A549 (cell line): Measurements from ENCODE around the gene ATF4. TPM values are rescaled to one million over a fixed set of nuclear protein-coding genes. Genes with fewer than 3 reads are reported as not detected.

Source experiments
- ATAC-seq, 2 experiments: fragments of 200-7000 bp in 1 of 2; fragments of >200 bp in 1 of 2; cut with Nextera tagmentation in 1 of 2; cut with Tn5 transposase in 1 of 2; 3 replicates each; pipeline versions ENCODE4 v1.8.0 to v1.9.1; 2018 to 2020; ENCODE audit warnings: mild to moderate bottlenecking in 1 of 2, moderate library complexity in 1 of 2
- CTCF ChIA-PET: fragments of 300-600 bp; sonication (Branson Sonifier 250); formaldehyde crosslinking; extraction: SDS; loops from one replicate; lab custom pipeline; 2021; ENCODE audit warnings: antibody characterized with exemption, inconsistent platforms; lab: Yijun Ruan, JAX
- POLR2A ChIA-PET: fragments of 350-600 bp; formaldehyde crosslinking; extraction: SDS; loops from one replicate; lab custom pipeline; 2021; ENCODE audit warnings: antibody characterized with exemption, inconsistent platforms; lab: Yijun Ruan, JAX
- DNase-seq, 2 experiments: peaks; one replicate each; pipeline versions ENCODE4 v3.0.0 to v3.0.0-alpha.2; 2011 to 2016; ENCODE audit warnings: low read depth in 1 of 2, low spot score in 1 of 2
- FAIRE-seq: peaks from 2 replicates; lab custom pipeline; 2011; peaks lifted over from hg19 to GRCh38; lab: Jason Lieb, UNC
- H3K27ac ChIP-seq, 2 experiments: fragments of >200 bp; sonication (Bioruptor Twin); formaldehyde crosslinking; 3 replicates each; pipeline ENCODE4 v1.5.1; 2016 to 2017
- H3K4me1 ChIP-seq: fragments of >200 bp; sonication (Bioruptor Twin); formaldehyde crosslinking; 3 replicates; pipeline ENCODE4 v1.6.1; 2016
- H3K4me2 ChIP-seq: fragments of >200 bp; sonication (Bioruptor Twin); formaldehyde crosslinking; 3 replicates; pipeline ENCODE4 v1.6.1; 2016
- H3K4me3 ChIP-seq: fragments of >200 bp; sonication (Bioruptor Twin); formaldehyde crosslinking; 3 replicates; pipeline ENCODE4 v1.5.1; 2016
- H3K9me3 ChIP-seq: fragments of >200 bp; sonication (Bioruptor Twin); formaldehyde crosslinking; 3 replicates; pipeline ENCODE4 v1.6.1; 2016
- BCL3 ChIP-seq: fragments of >200 bp; sonication (Bioruptor Twin); formaldehyde crosslinking; IDR thresholded peaks from 3 replicates; pipeline ENCODE4 v1.6.1; 2016
- CHD2 ChIP-seq: fragments of 150-350 bp; IDR thresholded peaks from 2 replicates; pipeline ENCODE4 v1.6.1; 2014; ENCODE audit warnings: low read length; ENCODE audit not compliant: partially characterized antibody
- CHD4 ChIP-seq: fragments of 200-600 bp; sonication (generic); IDR thresholded peaks from 2 replicates; pipeline ENCODE4 v1.6.1; 2016; ENCODE audit warnings: antibody characterized with exemption, mild to moderate bottlenecking, borderline replicate concordance
- CTCF ChIP-seq: fragments of >200 bp; sonication (Bioruptor Twin); formaldehyde crosslinking; IDR thresholded peaks from 3 replicates; pipeline ENCODE4 v1.5.1; 2016
- E2F6 ChIP-seq: IDR thresholded peaks from 2 replicates; pipeline ENCODE4 v1.6.1; 2012; ENCODE audit warnings: low read depth, borderline replicate concordance
- ELK1 ChIP-seq: fragments of 150-350 bp; IDR thresholded peaks from 2 replicates; pipeline ENCODE4 v1.6.1; 2014; ENCODE audit warnings: low read depth, mild to moderate bottlenecking, low read length
- FOXS1 ChIP-seq: fragments of 250-450 bp; sonication (Bioruptor Pico); IDR thresholded peaks from 2 replicates; pipeline ENCODE4 v1.5.0; 2020; ENCODE audit warnings: mild to moderate bottlenecking, moderate library complexity
- GATA3 ChIP-seq: IDR thresholded peaks from 2 replicates; pipeline ENCODE4 v1.6.1; 2012; ENCODE audit warnings: borderline replicate concordance
- MAZ ChIP-seq: fragments of 150-350 bp; IDR thresholded peaks from 2 replicates; pipeline ENCODE4 v1.6.1; 2014; ENCODE audit warnings: antibody characterized with exemption, low read depth, low read length, borderline replicate concordance
- PBX3 ChIP-seq: IDR thresholded peaks from 2 replicates; pipeline ENCODE4 v1.6.1; 2012
- POLR2AphosphoS2 ChIP-seq: conservative IDR thresholded peaks from 2 replicates; pipeline ENCODE4 v1.6.1; 2012; ENCODE audit warnings: low read length, improper control_type of control experiment, inconsistent platforms
- RAD21 ChIP-seq, 2 experiments: fragments of >200 bp in 1 of 2; sonication (Bioruptor Twin) in 1 of 2; formaldehyde crosslinking in 1 of 2; IDR thresholded peaks in 1 of 2; conservative IDR thresholded peaks in 1 of 2; 2 replicates in 1 of 2; 3 replicates in 1 of 2; pipeline ENCODE4 v1.6.1; 2012 to 2018; ENCODE audit warnings: inconsistent platforms in 1 of 2
- RCOR1 ChIP-seq: fragments of 150-350 bp; IDR thresholded peaks from 2 replicates; pipeline ENCODE4 v1.6.1; 2014; ENCODE audit warnings: antibody characterized with exemption, low read length, low read depth
- REST ChIP-seq: fragments of 200-600 bp; sonication (generic); IDR thresholded peaks from 2 replicates; pipeline ENCODE4 v1.6.1; 2016; ENCODE audit warnings: antibody characterized with exemption, mild to moderate bottlenecking, moderate library complexity
- RFX5 ChIP-seq: fragments of 450-650 bp; IDR thresholded peaks from 2 replicates; pipeline ENCODE4 v1.7.1; 2014; ENCODE audit warnings: antibody characterized with exemption, mild to moderate bottlenecking, moderate library complexity
- TFCP2L1 ChIP-seq: fragments of 250-450 bp; sonication (Bioruptor Pico); IDR thresholded peaks from 2 replicates; pipeline ENCODE4 v1.5.0; 2021; ENCODE audit warnings: mild to moderate bottlenecking
- USF2 ChIP-seq: fragments of 450-650 bp; IDR thresholded peaks from 2 replicates; pipeline ENCODE4 v1.6.1; 2014; ENCODE audit warnings: antibody characterized with exemption
- ZFP36 ChIP-seq: fragments of 450-650 bp; IDR thresholded peaks from 2 replicates; pipeline ENCODE4 v1.6.1; 2014; ENCODE audit warnings: borderline replicate concordance; ENCODE audit not compliant: partially characterized antibody
- ZSCAN20 ChIP-seq: fragments of 250-450 bp; sonication (Bioruptor Pico); IDR thresholded peaks from 2 replicates; pipeline ENCODE4 v1.8.0; 2022; ENCODE audit warnings: mild to moderate bottlenecking, moderate library complexity
- WGBS: methylation state at CpG from one replicate; pipeline ENCODE4 v1.1.6; 2017; ENCODE audit errors: missing lambda C conversion rate; 5-methylcytosine and 5-hydroxymethylcytosine counted together
- polyA plus RNA-seq, 4 experiments: library from polyadenylated mRNA; depleted of rRNA in 3 of 4; stranded (reverse); fragments of >200 nt; fragmentation: RNase III in 1 of 4; extraction: RNeasy Plus Mini Kit Qiagen cat#74134 plus additional on column Dnase treatment in 1 of 4; gene quantifications; 2 replicates in 3 of 4; 3 replicates in 1 of 4; pipeline ENCODE4 v1.2.3, GENCODE V29; 2011 to 2017

Gene ATF4
- polyA plus RNA-seq, 2 of the 4 experiments (the other 2 are of a cell fraction) = 242 to 593 TPM

GRCh38 chr22:39563571-39564428 is 43.4 kb downstream of the ATF4 start:
- POLR2A ChIA-PET = no interaction called here
- FAIRE-seq = no peak
- WGBS = 23% methylated on average over 7 of the region's 7 CpGs

More at GRCh38 chr22:39563571-39564428, 43.4 kb downstream of the ATF4 start:
- Histone ChIP-seq H3K27ac (no peak overlapping the region), H3K4me1 (0 out of 3 replicates have a peak, but pooled peaks cover 5% of the 10 kb centered on the region), H3K4me2 (no peak overlapping the region), H3K9me3 (no peaks in the 10 kb centered on the region), H3K4me3 (no peak overlapping the region)
- CTCF ChIA-PET = interaction anchor here (1.3 kb wide), 1 partner anchor 29 kb away, joined by 3 read pairs; no protein-coding TSS in a partner anchor
- no peak for DNase-seq
- ATAC-seq = no peak
- no peak for TF ChIP-seq RFX5
- TF ChIP-seq CHD4 = no peak
- no peak for TF ChIP-seq MAZ
- no peak for TF ChIP-seq ZSCAN20 (CRISPR knock-in tag)
- no peak for TF ChIP-seq CTCF
- no peak for TF ChIP-seq ZFP36
- no peak for TF ChIP-seq RAD21 (conservative IDR thresholded peaks at IDR 0.05 in 1 of 2, IDR thresholded peaks at IDR 0.05 in 1 of 2)
- TF ChIP-seq FOXS1 (CRISPR knock-in tag) = no peak
- no peak for TF ChIP-seq E2F6
- TF ChIP-seq USF2 = no peak
- no peak for TF ChIP-seq BCL3
- no peak for TF ChIP-seq TFCP2L1 (CRISPR knock-in tag)
- TF ChIP-seq GATA3 = no peak
- no peak for TF ChIP-seq PBX3
- no peak for TF ChIP-seq RCOR1
- no peak for TF ChIP-seq ELK1
- no peak for TF ChIP-seq POLR2AphosphoS2
- no peak for TF ChIP-seq REST
- TF ChIP-seq CHD2 = no peak
